PFSK-1 (cell line): ENCODE data around the gene BSDC1.

Experiments used
- FOXP2 ChIP-seq: optimal IDR thresholded peaks from 2 replicates; pipeline ENCODE3; 2011; ENCODE audit warnings: borderline replicate concordance, control low read depth, inconsistent platforms; ENCODE audit not compliant: insufficient read depth; ENCODE audit errors: extremely low read length, extremely low read depth
- POLR2AphosphoS5 ChIP-seq: IDR thresholded peaks from 2 replicates; pipeline ENCODE4 v1.6.1; 2012; ENCODE audit warnings: low read depth, mild to moderate bottlenecking, control low read depth, low read length, moderate library complexity
- REST ChIP-seq, 2 experiments: IDR thresholded peaks; 2 replicates each; pipeline versions ENCODE4 v1.6.1 to v1.8.0; 2011 to 2012; ENCODE audit warnings: low read depth in 2 of 2, low read length in 2 of 2, control low read depth in 1 of 2, inconsistent platforms in 1 of 2, mild to moderate bottlenecking in 1 of 2, moderate library complexity in 1 of 2; ENCODE audit not compliant: insufficient read depth in 1 of 2
- SIN3A ChIP-seq: IDR thresholded peaks from 2 replicates; pipeline ENCODE4 v1.6.1; 2012; ENCODE audit warnings: mild to moderate bottlenecking, low read length, moderate library complexity, borderline replicate concordance; ENCODE audit not compliant: insufficient read depth
- TAF1 ChIP-seq: IDR thresholded peaks from 2 replicates; pipeline ENCODE4 v1.6.1; 2012; ENCODE audit warnings: low read length, control low read depth, borderline replicate concordance; ENCODE audit not compliant: insufficient read depth

BSDC1 gene

DNA sequence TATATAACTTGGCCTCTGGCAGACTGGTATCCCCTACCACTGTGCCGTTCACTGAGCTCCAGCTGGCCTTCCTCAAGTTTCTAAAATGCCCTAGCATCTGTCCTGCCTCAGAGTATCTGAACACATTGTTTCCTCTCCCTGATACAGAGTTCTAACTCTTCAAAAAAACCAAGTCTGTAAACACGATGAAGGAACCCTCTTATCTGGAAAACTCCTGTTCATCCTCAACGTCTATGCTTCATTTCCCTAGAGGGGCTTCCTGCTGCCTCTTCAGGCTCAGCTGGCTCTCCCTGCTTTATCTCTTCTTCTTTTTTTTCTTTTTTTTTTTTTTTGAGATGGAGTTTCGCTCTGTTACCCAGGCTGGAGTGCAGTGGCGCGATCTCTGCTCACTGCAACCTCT, 5.6 kb downstream of the BSDC1 start:
- TF ChIP-seq FOXP2 (no peak), TAF1 (no peak), POLR2AphosphoS5 (no peak), REST (IDR thresholded peaks at IDR 0.05; ENCODE audit: insufficient read depth in 1 of 2, low read depth in 2 of 2, low read length in 2 of 2) (no peak), SIN3A (no peak)

- TF ChIP-seq SIN3A (no peak), POLR2AphosphoS5 (no peak), REST (IDR thresholded peaks at IDR 0.05; ENCODE audit: insufficient read depth in 1 of 2, low read depth in 2 of 2, low read length in 2 of 2) (no peak), FOXP2 (no peak), TAF1 (no peak)
These were observed 7.4 kb downstream of the BSDC1 start for GRCh38 chr1:32386676-32387392.

GRCh38 chr1:32380057-32380456, 14.2 kb downstream of the BSDC1 start:
- TF ChIP-seq TAF1 (no peak), SIN3A (no peak)

GRCh38 chr1:32377541-32378220, 16.6 kb downstream of the BSDC1 start:
- TF ChIP-seq SIN3A (no peak), REST (IDR thresholded peaks at IDR 0.05; ENCODE audit: insufficient read depth in 1 of 2, low read depth in 2 of 2, low read length in 2 of 2) (no peak), POLR2AphosphoS5 (no peak), TAF1 (no peak), FOXP2 (no peak)

GRCh38 chr1:32376199-32376598, 18.0 kb downstream of the BSDC1 start:
- TF ChIP-seq FOXP2 (no peak), REST (IDR thresholded peaks at IDR 0.05; ENCODE audit: insufficient read depth in 1 of 2, low read depth in 2 of 2, low read length in 2 of 2) (no peak), SIN3A (no peak), TAF1 (no peak), POLR2AphosphoS5 (no peak)
